Measurements from ENCODE around the gene MUC2.

DNA sequence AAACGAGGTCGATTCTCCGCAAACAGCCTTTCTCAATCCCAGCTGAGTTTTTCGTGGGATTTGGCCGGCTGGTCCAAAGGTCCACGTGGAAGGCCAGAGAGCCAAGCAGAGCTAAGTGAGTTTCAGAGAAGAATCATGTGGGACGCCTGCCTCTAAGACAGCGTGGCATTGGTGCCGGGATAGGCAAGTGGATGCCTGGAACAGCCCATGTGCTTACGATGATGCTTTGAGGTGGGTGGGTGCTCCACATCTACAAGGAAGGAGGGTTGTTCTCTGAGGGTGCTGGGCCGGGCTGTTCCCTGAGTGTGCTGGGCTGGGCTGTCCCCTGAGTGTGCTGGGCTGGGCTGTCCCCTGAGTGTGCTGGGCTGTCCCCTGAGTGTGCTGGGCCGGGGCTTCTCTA, 41.4 kb downstream of the MUC2 start:
- TF ChIP-seq EZH2 (IDR thresholded peaks at IDR 0.05) (no peak), POLR2AphosphoS5 (IDR thresholded peaks at IDR 0.05; ENCODE audit: borderline replicate concordance, low read depth, low read length) (no peak), FOXP2 (optimal IDR thresholded peaks at IDR 0.05; ENCODE audit: control extremely low read depth, extremely low read length, insufficient read depth) (no peak)

All from SK-N-MC (cell line).